Cardiac fibroblast (primary cell): ENCODE measurements around the gene UNC79.

Source experiments
- DNase-seq, 2 donors: peaks; one replicate each; pipeline versions ENCODE4 v3.0.0 to v3.0.0-alpha.2; 2010; ENCODE audit warnings: low read depth in 2 of 2
- H3K4me3 ChIP-seq, 2 donors: replicated peaks in 1 of 2; 1 replicate in 1 of 2; 2 replicates in 1 of 2; pipeline ENCODE4 v1.5.1; 2011; ENCODE audit warnings: low read depth in 2 of 2, low read length in 2 of 2, mild to moderate bottlenecking in 2 of 2, moderate library complexity in 1 of 2
- TF ChIP-seq, protein P1 (sequence below): IDR thresholded peaks from one replicate; pipeline ENCODE4 v1.5.1; 2011; ENCODE audit warnings: low read depth, mild to moderate bottlenecking, low read length, inconsistent platforms

UNC79 gene

DNA sequence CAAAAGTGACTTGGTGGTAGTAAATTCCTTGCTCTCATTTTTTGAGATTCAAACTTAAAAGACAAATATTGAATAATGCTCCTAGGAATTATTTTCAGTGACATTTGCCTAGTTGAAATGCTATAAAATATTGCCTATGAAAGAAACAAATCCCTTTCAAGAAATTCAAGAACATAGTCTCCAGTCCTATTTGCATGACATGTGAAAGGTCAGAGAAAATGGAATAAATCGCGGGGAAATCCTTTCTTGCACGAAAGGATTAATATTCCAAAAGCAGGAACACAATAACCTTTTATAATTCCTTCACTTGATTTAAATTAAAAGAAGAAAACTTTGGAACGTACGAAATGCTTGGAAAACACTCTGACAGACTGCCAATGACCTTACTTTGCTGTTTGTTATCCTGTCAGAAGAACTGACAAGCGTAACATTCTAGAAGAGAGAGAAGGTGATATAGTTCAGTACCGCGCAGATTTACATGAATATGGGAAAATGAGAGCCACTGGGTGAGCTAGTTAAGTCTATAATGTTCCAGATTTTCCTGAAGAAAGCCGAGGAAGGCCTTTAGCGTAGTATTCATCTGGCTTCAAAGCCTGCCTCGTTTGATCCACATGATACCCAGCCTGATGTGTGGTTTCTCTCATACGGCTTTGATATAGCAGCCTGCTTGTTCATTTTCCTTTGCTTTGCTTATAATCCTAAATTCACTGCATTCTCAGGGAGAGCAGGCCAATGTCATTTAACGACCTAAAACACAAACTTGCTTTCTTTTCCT lies 254.6 kb downstream of the UNC79 start:
- TF ChIP-seq, protein P1, sequence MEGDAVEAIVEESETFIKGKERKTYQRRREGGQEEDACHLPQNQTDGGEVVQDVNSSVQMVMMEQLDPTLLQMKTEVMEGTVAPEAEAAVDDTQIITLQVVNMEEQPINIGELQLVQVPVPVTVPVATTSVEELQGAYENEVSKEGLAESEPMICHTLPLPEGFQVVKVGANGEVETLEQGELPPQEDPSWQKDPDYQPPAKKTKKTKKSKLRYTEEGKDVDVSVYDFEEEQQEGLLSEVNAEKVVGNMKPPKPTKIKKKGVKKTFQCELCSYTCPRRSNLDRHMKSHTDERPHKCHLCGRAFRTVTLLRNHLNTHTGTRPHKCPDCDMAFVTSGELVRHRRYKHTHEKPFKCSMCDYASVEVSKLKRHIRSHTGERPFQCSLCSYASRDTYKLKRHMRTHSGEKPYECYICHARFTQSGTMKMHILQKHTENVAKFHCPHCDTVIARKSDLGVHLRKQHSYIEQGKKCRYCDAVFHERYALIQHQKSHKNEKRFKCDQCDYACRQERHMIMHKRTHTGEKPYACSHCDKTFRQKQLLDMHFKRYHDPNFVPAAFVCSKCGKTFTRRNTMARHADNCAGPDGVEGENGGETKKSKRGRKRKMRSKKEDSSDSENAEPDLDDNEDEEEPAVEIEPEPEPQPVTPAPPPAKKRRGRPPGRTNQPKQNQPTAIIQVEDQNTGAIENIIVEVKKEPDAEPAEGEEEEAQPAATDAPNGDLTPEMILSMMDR, result no peak
- no peak for DNase-seq
- H3K4me3 ChIP-seq, result no peak overlapping the region

DNA sequence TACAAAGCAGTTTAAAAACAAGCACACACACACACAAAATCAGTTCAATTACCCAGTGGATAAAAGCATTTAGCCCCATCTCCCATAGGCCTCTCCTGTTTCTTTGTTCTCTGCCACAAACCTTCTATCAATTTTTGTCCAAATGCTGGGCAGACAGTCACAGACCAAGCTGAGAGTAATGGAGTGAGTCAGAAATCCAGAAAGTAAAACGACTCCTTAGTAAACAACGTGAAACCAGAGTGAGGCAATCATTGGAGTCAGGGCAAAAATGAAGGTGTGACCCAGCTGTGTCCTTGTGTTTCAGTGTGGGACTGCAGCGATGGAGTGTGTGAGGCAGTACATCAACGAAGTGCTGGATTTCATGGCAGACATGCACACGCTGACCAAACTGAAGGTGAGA lies 255.5 kb downstream of the UNC79 start:
- TF ChIP-seq, protein P1, result no peak
- DNase-seq, result no peak
- H3K4me3 ChIP-seq, result no peak overlapping the region

DNA sequence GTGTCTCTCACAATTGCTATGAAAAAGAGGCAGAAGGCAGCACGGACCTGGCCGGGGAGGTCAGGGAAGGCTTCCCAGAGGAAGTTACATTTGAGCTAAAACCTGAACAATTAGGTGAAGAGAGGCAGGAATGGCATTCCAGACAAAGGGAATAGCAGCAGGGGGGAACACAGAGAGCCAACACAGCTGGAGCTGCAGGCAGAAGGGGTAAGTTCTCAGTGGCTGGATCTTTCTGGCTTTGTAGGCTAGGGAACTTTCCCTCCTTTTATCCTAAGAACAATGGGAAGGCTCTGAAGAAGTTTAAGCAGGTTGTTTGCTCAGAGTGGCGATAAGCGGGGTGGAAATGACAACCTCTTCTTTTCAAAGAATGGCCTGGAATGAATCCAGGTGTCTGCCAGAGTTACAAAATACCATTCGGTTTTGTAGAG lies 257.5 kb downstream of the UNC79 start:
- H3K4me3 ChIP-seq, result no peak overlapping the region
- DNase-seq, result no peak
- TF ChIP-seq, protein P1, result no peak

DNA sequence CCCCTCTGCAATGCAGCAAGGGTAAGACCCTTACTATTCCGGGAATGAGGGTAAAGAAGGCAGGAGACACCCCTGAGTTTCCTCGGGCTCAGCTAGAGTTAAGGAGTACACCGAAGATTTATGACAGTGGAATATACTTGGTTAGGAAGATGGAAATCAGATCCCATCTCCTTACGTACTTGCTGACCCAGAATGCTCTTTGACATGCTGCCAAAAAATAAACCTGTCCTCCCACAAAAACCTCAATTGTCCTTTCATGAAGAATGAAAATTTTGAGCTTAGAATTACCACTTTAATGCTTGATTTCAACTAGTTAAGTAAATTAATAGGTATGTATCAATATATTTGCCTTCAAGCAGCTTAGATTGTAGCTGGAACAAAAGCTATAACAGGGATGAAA lies 258.1 kb downstream of the UNC79 start:
- TF ChIP-seq, protein P1, result no peak
- H3K4me3 ChIP-seq, result no peak overlapping the region
- DNase-seq, result no peak

DNA sequence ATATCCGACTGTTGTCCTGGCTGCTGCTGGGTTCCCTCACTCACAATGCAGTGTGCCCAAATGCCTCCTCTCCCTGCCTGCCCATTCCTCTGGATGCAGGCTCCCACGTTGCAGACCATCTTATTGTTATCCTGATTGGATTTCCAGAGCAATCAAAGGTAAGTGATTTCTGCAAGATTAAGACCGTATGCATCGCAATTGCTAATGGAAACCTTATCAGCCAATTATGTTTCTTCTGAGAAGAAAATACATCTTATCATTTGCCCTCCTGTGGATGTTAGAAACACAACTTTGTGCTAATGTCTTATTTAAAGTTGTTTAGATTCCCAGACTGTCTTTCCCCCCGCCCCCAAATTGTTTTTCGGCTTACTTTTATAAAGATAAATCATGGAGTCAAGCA lies 259.4 kb downstream of the UNC79 start:
- TF ChIP-seq, protein P1, result no peak
- no peak for DNase-seq
- no peak overlapping the region for H3K4me3 ChIP-seq

DNA sequence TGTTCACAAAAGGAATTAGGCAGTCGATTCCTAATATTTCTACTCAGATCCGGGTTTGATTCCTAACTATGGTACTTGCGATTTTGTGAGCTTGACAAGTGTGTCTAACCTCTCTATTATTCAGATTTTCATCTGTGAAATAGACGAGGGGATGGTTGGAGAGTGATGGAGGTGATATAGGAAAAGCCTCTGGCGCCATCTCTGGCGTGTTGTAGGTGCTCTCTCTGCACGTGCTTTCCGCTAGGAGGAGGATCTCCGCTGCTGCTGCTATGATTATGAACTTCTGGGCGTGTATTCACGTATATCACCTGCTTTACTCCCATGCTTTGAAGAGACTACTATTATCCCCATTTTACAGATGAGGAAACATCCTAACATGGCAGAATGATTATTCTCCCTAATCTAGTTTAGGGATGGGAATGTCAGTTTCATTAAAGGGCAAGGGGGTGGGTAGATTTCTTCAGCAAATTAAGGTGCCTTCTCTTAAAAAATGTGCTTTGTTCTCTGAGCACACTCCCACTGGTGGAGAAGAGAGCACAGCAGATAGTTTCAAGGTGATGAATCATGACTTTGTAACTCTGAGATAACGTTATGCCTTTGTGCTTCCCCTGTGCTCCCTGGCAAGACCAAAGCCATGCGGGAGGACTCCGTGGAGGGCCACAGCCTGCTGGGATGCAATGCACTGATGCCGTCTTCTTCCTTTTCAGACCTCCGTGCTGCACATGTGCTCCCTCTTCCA lies 260.5 kb downstream of the UNC79 start:
- H3K4me3 ChIP-seq, result no peak overlapping the region
- TF ChIP-seq, protein P1, result no peak
- DNase-seq, result no peak
